Trophoblast cell (in vitro differentiated cells and primary cell): ENCODE data around the gene ECM2.

Experiments
- DNase-seq, 2 donors: peaks; one replicate each; pipeline ENCODE4 v3.0.0-alpha.2; 2016
- H2AFZ ChIP-seq: 2 replicates; pipeline ENCODE4 v1.6.1; 2013; ENCODE audit warnings: low read length, moderate library complexity, mild to moderate bottlenecking; ENCODE audit not compliant: insufficient read depth, poor library complexity
- H2AK5ac ChIP-seq: 2 replicates; pipeline ENCODE4 v1.6.1; 2013; ENCODE audit warnings: mild to moderate bottlenecking, low read length
- H2BK120ac ChIP-seq: 2 replicates; pipeline ENCODE4 v1.6.1; 2013; ENCODE audit warnings: low read length, mild to moderate bottlenecking, moderate library complexity; ENCODE audit not compliant: insufficient read depth, poor library complexity
- H2BK12ac ChIP-seq: 2 replicates; pipeline ENCODE4 v1.6.1; 2013; ENCODE audit warnings: mild to moderate bottlenecking, low read length, moderate library complexity
- H2BK5ac ChIP-seq: 2 replicates; pipeline ENCODE4 v1.6.1; 2013; ENCODE audit warnings: low read length, low read depth, moderate library complexity, mild to moderate bottlenecking; ENCODE audit not compliant: poor library complexity
- H3K14ac ChIP-seq: 2 replicates; pipeline ENCODE4 v1.6.1; 2013; ENCODE audit warnings: mild to moderate bottlenecking, low read length
- H3K18ac ChIP-seq: 2 replicates; pipeline ENCODE4 v1.6.1; 2013; ENCODE audit warnings: mild to moderate bottlenecking, low read length
- H3K23ac ChIP-seq: 2 replicates; pipeline ENCODE4 v1.6.1; 2013; ENCODE audit warnings: low read length
- H3K27ac ChIP-seq: 2 replicates; pipeline ENCODE4 v1.5.1; 2013; ENCODE audit warnings: low read depth, mild to moderate bottlenecking, inconsistent platforms, low read length, moderate library complexity
- H3K27me3 ChIP-seq: 2 replicates; pipeline ENCODE4 v1.6.1; 2013; ENCODE audit warnings: inconsistent platforms, mild to moderate bottlenecking, low read length, moderate library complexity; ENCODE audit not compliant: insufficient read depth
- H3K36me3 ChIP-seq, 2 experiments: 1 replicate in 1 of 2; 2 replicates in 1 of 2; pipeline ENCODE4 v1.6.1; 2013; ENCODE audit warnings: low read length in 2 of 2, mild to moderate bottlenecking in 2 of 2, moderate library complexity in 1 of 2; ENCODE audit not compliant: insufficient read depth in 2 of 2, control insufficient read depth in 1 of 2
- H3K4ac ChIP-seq: 2 replicates; pipeline ENCODE4 v1.6.1; 2013; ENCODE audit warnings: low read depth, mild to moderate bottlenecking, low read length, moderate library complexity
- H3K4me1 ChIP-seq, 2 experiments: 1 replicate in 1 of 2; 2 replicates in 1 of 2; pipeline ENCODE4 v1.6.1; 2013; ENCODE audit warnings: low read length in 2 of 2, mild to moderate bottlenecking in 2 of 2, moderate library complexity in 1 of 2; ENCODE audit not compliant: insufficient read depth in 2 of 2, control insufficient read depth in 1 of 2
- H3K4me2 ChIP-seq: 2 replicates; pipeline ENCODE4 v1.6.1; 2013; ENCODE audit warnings: inconsistent platforms, mild to moderate bottlenecking, low read length, moderate library complexity
- H3K4me3 ChIP-seq: 2 replicates; pipeline ENCODE4 v1.5.1; 2013; ENCODE audit warnings: mild to moderate bottlenecking, low read depth, low read length, inconsistent platforms
- H3K79me1 ChIP-seq: one replicate; pipeline ENCODE4 v1.6.1; 2013; ENCODE audit warnings: low read length
- H3K79me2 ChIP-seq: 2 replicates; pipeline ENCODE4 v1.6.1; 2013; ENCODE audit warnings: low read length, mild to moderate bottlenecking; ENCODE audit not compliant: control insufficient read depth, insufficient read depth, poor library complexity
- H3K9ac ChIP-seq: 2 replicates; pipeline ENCODE4 v1.6.1; 2013; ENCODE audit warnings: mild to moderate bottlenecking, low read length
- H3K9me3 ChIP-seq: 2 replicates; pipeline ENCODE4 v1.6.1; 2013; ENCODE audit warnings: low read depth, mild to moderate bottlenecking, control low read depth, inconsistent platforms, low read length; ENCODE audit not compliant: insufficient read depth
- H4K12ac ChIP-seq: 2 replicates; pipeline ENCODE4 v1.6.1; 2013; ENCODE audit warnings: low read depth, mild to moderate bottlenecking, low read length, moderate library complexity
- H4K8ac ChIP-seq: 2 replicates; pipeline ENCODE4 v1.6.1; 2013; ENCODE audit warnings: low read depth, mild to moderate bottlenecking, low read length, moderate library complexity
- H4K91ac ChIP-seq: one replicate; pipeline ENCODE4 v1.6.1; 2013; ENCODE audit warnings: low read depth, mild to moderate bottlenecking, low read length, moderate library complexity
- WGBS: extraction: QIAGEN DNeasy Blood & Tissue Kit; methylation state at CpG from one replicate; pipeline ENCODE4 v1.1.7; 2013; ENCODE audit warnings: missing lambda C conversion rate; ENCODE audit not compliant: insufficient read length, insufficient coverage; ENCODE audit errors: extremely low coverage; 5-methylcytosine and 5-hydroxymethylcytosine counted together

ECM2 gene

GRCh38 chr9:92561374-92562330 is 25.9 kb upstream of the ECM2 start:
- no peak overlapping the region for H4K91ac ChIP-seq
- H2AFZ ChIP-seq: no peak overlapping the region
- no peak overlapping the region for H4K8ac ChIP-seq
- no peak overlapping the region for H3K4me3 ChIP-seq
- H3K79me2 ChIP-seq: no peaks in the 10 kb centered on the region
- no peak for DNase-seq
- no peak overlapping the region for H3K27ac ChIP-seq
- H3K23ac ChIP-seq: no peak overlapping the region
- no peaks in the 10 kb centered on the region for H3K9me3 ChIP-seq
- H4K12ac ChIP-seq: no peak overlapping the region
- H2BK120ac ChIP-seq: no peak overlapping the region
- H3K79me1 ChIP-seq: peaks cover 2% of the 10 kb centered on the region
- H2BK5ac ChIP-seq: no peak overlapping the region
- H3K4ac ChIP-seq: no peak overlapping the region
- H2AK5ac ChIP-seq: no peak overlapping the region
- no CpG with 5 or more reads among the region's 5 CpGs for WGBS
- H3K4me1 ChIP-seq: peaks cover 0 to 6% of the 10 kb centered on the region in 2 experiments
- no peaks in the 10 kb centered on the region for H3K27me3 ChIP-seq
- H3K36me3 ChIP-seq: no peaks in the 10 kb centered on the region
- no peak overlapping the region for H2BK12ac ChIP-seq
- no peak overlapping the region for H3K9ac ChIP-seq
- no peak overlapping the region for H3K4me2 ChIP-seq
- no peak overlapping the region for H3K18ac ChIP-seq
- H3K14ac ChIP-seq: no peak overlapping the region

GRCh38 chr9:92558612-92559374 is 23.0 kb upstream of the ECM2 start:
- Histone ChIP-seq H3K4me2 (no peak overlapping the region), H2BK120ac (peak overlapping the region; percentile 24), H4K8ac (peak overlapping the region; percentile 16), H3K23ac (no peak overlapping the region), H3K9ac (no peak overlapping the region), H3K27me3 (no peaks in the 10 kb centered on the region), H3K4me3 (no peak overlapping the region), H4K12ac (peak overlapping the region; percentile 18), H3K9me3 (no peaks in the 10 kb centered on the region), H3K27ac (no peak overlapping the region), H3K18ac (peak overlapping the region; percentile 33), H3K79me2 (no peaks in the 10 kb centered on the region), H4K91ac (peak overlapping the region; percentile 18), H3K4me1 (peaks cover 0 to 6% of the 10 kb centered on the region in 2 experiments), H3K14ac (no peak overlapping the region), H2BK12ac (peak overlapping the region; percentile 43), H2BK5ac (no peak overlapping the region), H3K4ac (no peak overlapping the region), H2AFZ (peak overlapping the region; percentile 77), H3K79me1 (peaks cover 2% of the 10 kb centered on the region), H3K36me3 (no peaks in the 10 kb centered on the region), H2AK5ac (no peak overlapping the region)
- no peak for DNase-seq
- no CpG with 5 or more reads among the region's 16 CpGs for WGBS

- H2AK5ac ChIP-seq: no peak overlapping the region
- no peaks in the 10 kb centered on the region for H3K27me3 ChIP-seq
- H3K79me1 ChIP-seq: no peaks in the 10 kb centered on the region
- H4K91ac ChIP-seq: no peak overlapping the region
- H4K8ac ChIP-seq: no peak overlapping the region
- H3K9me3 ChIP-seq: no peaks in the 10 kb centered on the region
- peaks cover 0 to 4% of the 10 kb centered on the region in 2 experiments for H3K4me1 ChIP-seq
- H2AFZ ChIP-seq: no peak overlapping the region
- H2BK12ac ChIP-seq: no peak overlapping the region
- no peak overlapping the region for H3K4me3 ChIP-seq
- H3K27ac ChIP-seq: no peak overlapping the region
- peak overlapping the region; percentile 14 for H3K4me2 ChIP-seq
- H4K12ac ChIP-seq: no peak overlapping the region
- no peak overlapping the region for H3K23ac ChIP-seq
- H3K79me2 ChIP-seq: no peaks in the 10 kb centered on the region
- H3K14ac ChIP-seq: no peak overlapping the region
- H2BK5ac ChIP-seq: no peak overlapping the region
- no peak for DNase-seq
- no peak overlapping the region for H2BK120ac ChIP-seq
- H3K4ac ChIP-seq: no peak overlapping the region
- no peak overlapping the region for H3K9ac ChIP-seq
- H3K36me3 ChIP-seq: no peaks in the 10 kb centered on the region
- WGBS: no CpG with 5 or more reads among the region's 2 CpGs
- no peak overlapping the region for H3K18ac ChIP-seq
Measured at GRCh38 chr9:92550765-92551164, 15.0 kb upstream of the ECM2 start.

GRCh38 chr9:92547356-92547755 is 11.6 kb upstream of the ECM2 start:
- H2BK5ac ChIP-seq: no peak overlapping the region
- H3K4me2 ChIP-seq: no peak overlapping the region
- no peak overlapping the region for H3K23ac ChIP-seq
- H2BK120ac ChIP-seq: no peak overlapping the region
- H3K9ac ChIP-seq: no peak overlapping the region
- H3K27me3 ChIP-seq: no peaks in the 10 kb centered on the region
- no peak overlapping the region for H3K14ac ChIP-seq
- no peaks in the 10 kb centered on the region for H3K79me1 ChIP-seq
- DNase-seq: peak in 1 of 2 donors; percentile 21
- no peak overlapping the region for H2AK5ac ChIP-seq
- no peak overlapping the region for H2AFZ ChIP-seq
- no peak overlapping the region for H4K8ac ChIP-seq
- H2BK12ac ChIP-seq: no peak overlapping the region
- no peaks in the 10 kb centered on the region for H3K79me2 ChIP-seq
- peaks cover 0 to 4% of the 10 kb centered on the region in 2 experiments for H3K4me1 ChIP-seq
- H4K91ac ChIP-seq: no peak overlapping the region
- no peak overlapping the region for H3K27ac ChIP-seq
- H3K18ac ChIP-seq: no peak overlapping the region
- H3K9me3 ChIP-seq: peaks cover 3% of the 10 kb centered on the region
- no peaks in the 10 kb centered on the region for H3K36me3 ChIP-seq
- H3K4me3 ChIP-seq: no peak overlapping the region
- H4K12ac ChIP-seq: no peak overlapping the region
- no CpG with 5 or more reads among the region's 3 CpGs for WGBS
- H3K4ac ChIP-seq: no peak overlapping the region
